ENCODE measurements around the gene PTGR2. TPM values are rescaled to one million over a fixed set of nuclear protein-coding genes. Genes with fewer than 3 reads are reported as not detected.

PTGR2 gene
- total RNA-seq, 4 donors from 2014 or later, result 1.8 to 10.7 (median 6.2) TPM

DNA sequence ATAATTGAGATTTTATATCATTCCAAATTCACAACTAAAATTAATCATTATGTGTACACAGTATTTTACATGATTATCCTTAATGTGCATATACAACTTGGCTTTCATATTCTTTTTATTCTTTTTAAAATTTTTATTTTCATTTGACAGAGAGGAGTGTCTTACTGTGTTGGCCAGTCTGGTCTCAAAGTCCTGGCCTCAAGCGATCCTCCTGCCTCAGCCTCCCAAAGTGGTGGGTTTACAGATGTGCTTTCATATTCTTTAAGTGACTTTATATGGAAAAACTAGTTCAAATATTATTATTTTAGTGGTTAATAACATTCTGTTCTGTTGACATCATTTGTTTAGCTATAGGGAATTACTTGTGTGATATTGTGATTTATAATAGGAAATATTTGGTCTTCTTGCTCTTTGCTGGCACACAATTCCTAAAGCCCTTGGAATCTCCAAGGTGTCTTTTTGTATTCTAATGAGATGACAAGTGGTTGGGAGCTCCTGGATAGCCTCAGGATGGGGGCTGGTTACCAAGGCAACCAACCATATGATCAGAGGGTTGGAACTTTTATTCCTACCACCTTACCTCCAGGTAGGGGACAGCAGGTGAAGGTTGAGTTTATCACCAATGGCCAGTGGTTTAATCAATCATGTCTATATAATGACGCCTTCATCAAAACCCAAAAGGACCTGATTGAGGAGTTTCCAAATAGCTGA lies 19.0 kb downstream of the PTGR2 start:
- no peak for TF ChIP-seq POLR2A (IDR thresholded peaks at IDR 0.05)
- TF ChIP-seq, protein P1, sequence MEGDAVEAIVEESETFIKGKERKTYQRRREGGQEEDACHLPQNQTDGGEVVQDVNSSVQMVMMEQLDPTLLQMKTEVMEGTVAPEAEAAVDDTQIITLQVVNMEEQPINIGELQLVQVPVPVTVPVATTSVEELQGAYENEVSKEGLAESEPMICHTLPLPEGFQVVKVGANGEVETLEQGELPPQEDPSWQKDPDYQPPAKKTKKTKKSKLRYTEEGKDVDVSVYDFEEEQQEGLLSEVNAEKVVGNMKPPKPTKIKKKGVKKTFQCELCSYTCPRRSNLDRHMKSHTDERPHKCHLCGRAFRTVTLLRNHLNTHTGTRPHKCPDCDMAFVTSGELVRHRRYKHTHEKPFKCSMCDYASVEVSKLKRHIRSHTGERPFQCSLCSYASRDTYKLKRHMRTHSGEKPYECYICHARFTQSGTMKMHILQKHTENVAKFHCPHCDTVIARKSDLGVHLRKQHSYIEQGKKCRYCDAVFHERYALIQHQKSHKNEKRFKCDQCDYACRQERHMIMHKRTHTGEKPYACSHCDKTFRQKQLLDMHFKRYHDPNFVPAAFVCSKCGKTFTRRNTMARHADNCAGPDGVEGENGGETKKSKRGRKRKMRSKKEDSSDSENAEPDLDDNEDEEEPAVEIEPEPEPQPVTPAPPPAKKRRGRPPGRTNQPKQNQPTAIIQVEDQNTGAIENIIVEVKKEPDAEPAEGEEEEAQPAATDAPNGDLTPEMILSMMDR (IDR thresholded peaks at IDR 0.05), result no peak
- no peak for DNase-seq
- Histone ChIP-seq H3K27ac (no peak overlapping the region), H3K4me1 (no peaks in the 10 kb centered on the region), H3K4me3 (no peak overlapping the region), H3K36me3 (no peaks in the 10 kb centered on the region), H3K9me3 (no peaks in the 10 kb centered on the region), H3K27me3 (no peaks in the 10 kb centered on the region)
- intact Hi-C loops (cut with DNase I), result no loop called here
- 85 to 100% methylated on average over 2 of the region's 2 CpGs for WGBS, 2 donors

DNA sequence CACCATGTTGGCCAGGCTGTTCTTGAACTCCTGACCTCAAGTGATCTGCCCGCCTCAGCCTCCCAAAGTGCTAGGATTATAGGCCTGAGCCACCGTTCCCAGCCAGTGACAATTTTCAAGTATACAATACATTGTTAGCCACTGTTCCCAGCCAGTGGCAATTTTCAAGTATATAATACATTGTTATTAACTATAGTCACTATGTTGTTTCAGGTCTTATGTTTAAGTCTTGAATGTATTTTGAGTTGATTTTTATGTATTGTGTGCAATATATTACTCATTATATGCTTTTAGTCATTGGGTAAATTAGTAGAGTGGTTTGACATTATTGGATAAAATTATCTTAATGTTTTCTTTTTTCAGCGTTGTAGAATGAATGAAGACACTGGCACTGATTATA lies 22.0 kb downstream of the PTGR2 start:
- TF ChIP-seq, protein P1 (IDR thresholded peaks at IDR 0.05), result no peak
- no peak for TF ChIP-seq POLR2A (IDR thresholded peaks at IDR 0.05)
- 80 to 82% methylated on average over 3 of the region's 3 CpGs for WGBS, 2 donors
- H3K9me3 ChIP-seq, result no peaks in the 10 kb centered on the region
- H3K4me1 ChIP-seq, result no peaks in the 10 kb centered on the region
- H3K36me3 ChIP-seq, result no peaks in the 10 kb centered on the region
- intact Hi-C loops (cut with DNase I), result no loop called here
- H3K4me3 ChIP-seq, result no peak overlapping the region
- no peak for DNase-seq
- H3K27me3 ChIP-seq, result no peaks in the 10 kb centered on the region
- H3K27ac ChIP-seq, result no peak overlapping the region

- no peaks in the 10 kb centered on the region for H3K27me3 ChIP-seq
- H3K4me1 ChIP-seq, result no peaks in the 10 kb centered on the region
- DNase-seq, result no peak
- H3K27ac ChIP-seq, result no peak overlapping the region
- TF ChIP-seq, protein P1 (IDR thresholded peaks at IDR 0.05), result no peak
- TF ChIP-seq POLR2A (IDR thresholded peaks at IDR 0.05), result no peak
- 86 to 97% methylated on average over 3 of the region's 3 CpGs for WGBS, 2 donors
- no peak overlapping the region for H3K4me3 ChIP-seq
- H3K9me3 ChIP-seq, result no peaks in the 10 kb centered on the region
- H3K36me3 ChIP-seq, result no peaks in the 10 kb centered on the region
- intact Hi-C loops (cut with DNase I), result no loop called here
These were observed 26.2 kb downstream of the PTGR2 start for GRCh38 chr14:73877790-73878189.

DNA sequence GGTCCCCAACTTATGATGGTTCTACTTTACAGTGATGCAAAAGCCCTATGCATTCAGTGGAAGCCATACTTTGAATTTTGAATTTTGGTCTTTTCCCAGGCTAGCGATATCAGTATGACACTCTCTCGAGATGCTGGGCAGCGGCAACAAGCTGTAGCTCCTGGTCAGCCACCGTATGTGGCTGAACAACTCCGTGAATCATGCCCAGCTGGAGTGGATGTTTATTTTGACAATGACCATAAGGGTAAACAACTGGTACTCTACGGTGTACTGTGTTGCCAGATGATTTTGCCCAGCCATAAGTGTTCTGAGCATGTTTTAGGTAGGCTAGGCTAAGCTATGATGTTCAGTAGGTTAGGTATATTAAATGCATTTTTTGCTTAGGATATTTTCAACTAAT lies 26.8 kb downstream of the PTGR2 start:
- no peaks in the 10 kb centered on the region for H3K9me3 ChIP-seq
- H3K4me1 ChIP-seq, result no peaks in the 10 kb centered on the region
- DNase-seq, result no peak
- 78% methylated on average over 6 of the region's 6 CpGs for WGBS, 2 donors
- intact Hi-C loops (cut with DNase I), result no loop called here
- H3K27me3 ChIP-seq, result no peaks in the 10 kb centered on the region
- H3K36me3 ChIP-seq, result no peaks in the 10 kb centered on the region
- no peak overlapping the region for H3K4me3 ChIP-seq
- TF ChIP-seq, protein P1 (IDR thresholded peaks at IDR 0.05), result no peak
- TF ChIP-seq POLR2A (IDR thresholded peaks at IDR 0.05), result no peak
- no peak overlapping the region for H3K27ac ChIP-seq

- no peak for DNase-seq
- TF ChIP-seq POLR2A (IDR thresholded peaks at IDR 0.05), result no peak
- TF ChIP-seq, protein P1 (IDR thresholded peaks at IDR 0.05), result no peak
- no peaks in the 10 kb centered on the region for H3K9me3 ChIP-seq
These were observed 27.4 kb downstream of the PTGR2 start for GRCh38 chr14:73879027-73879426.

More at GRCh38 chr14:73879027-73879426, 27.4 kb downstream of the PTGR2 start:
- Histone ChIP-seq H3K4me3 (no peak overlapping the region), H3K4me1 (no peaks in the 10 kb centered on the region), H3K36me3 (no peaks in the 10 kb centered on the region), H3K27ac (no peak overlapping the region), H3K27me3 (no peaks in the 10 kb centered on the region)
- intact Hi-C loops (cut with DNase I), result no loop called here
- WGBS, 2 donors, result 50 to 82% methylated on average over 1 of the region's 1 CpG
